ENCODE measurements around the gene RNF207.

The RNF207 gene

DNA sequence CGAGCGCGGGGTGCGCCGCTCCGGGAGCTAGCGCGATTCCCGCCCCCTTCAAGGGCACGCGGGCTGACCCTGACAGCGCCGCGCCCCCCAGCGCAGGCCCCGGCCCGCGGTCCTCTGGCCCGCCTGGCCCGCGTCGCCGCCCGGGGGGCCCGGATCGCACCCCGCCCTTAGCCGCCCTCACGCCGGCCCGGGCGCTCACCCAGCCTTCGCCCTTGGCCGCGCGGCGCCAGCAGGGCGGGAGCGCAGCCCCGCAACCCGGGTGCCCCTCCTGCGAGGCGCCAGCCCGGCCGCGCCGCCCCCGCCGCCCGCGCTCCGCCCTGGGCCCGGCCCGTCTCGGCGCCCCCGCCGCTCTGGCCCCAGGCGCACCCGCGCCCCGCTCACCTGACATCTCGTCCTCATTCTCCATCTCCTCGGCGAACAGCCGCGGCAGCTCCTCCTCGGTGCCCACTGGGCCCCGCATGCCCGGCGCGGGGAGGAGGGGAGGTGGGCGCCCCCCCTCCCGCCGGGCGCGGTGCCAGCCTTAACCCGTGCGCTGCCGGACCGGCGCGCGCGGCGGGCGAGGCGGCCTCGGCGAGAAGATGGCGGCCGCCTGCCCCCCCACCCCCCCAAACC is 26.2 kb upstream of the RNF207 start:
- TF ChIP-seq GATA1 (IDR thresholded peaks at IDR 0.05; ENCODE audit: low read depth, low read length) (no peak), POLR2A (IDR thresholded peaks at IDR 0.05; ENCODE audit: low read length) (no peak)

GRCh38 chr1:6180268-6180706 is 25.6 kb upstream of the RNF207 start, which contains the start of gene CHD5:
Gene CHD5, minus strand, starts transcription at chr1:6180321. Its CDS starts 298 bp downstream, at chr1:6180023.
- TF ChIP-seq POLR2A (IDR thresholded peaks at IDR 0.05; ENCODE audit: low read length) (no peak), GATA1 (IDR thresholded peaks at IDR 0.05; ENCODE audit: low read depth, low read length) (no peak)
- no peak for DNase-seq

More for the DNA sequence above, 26.2 kb upstream of the RNF207 start:
- no peak for DNase-seq

DNA sequence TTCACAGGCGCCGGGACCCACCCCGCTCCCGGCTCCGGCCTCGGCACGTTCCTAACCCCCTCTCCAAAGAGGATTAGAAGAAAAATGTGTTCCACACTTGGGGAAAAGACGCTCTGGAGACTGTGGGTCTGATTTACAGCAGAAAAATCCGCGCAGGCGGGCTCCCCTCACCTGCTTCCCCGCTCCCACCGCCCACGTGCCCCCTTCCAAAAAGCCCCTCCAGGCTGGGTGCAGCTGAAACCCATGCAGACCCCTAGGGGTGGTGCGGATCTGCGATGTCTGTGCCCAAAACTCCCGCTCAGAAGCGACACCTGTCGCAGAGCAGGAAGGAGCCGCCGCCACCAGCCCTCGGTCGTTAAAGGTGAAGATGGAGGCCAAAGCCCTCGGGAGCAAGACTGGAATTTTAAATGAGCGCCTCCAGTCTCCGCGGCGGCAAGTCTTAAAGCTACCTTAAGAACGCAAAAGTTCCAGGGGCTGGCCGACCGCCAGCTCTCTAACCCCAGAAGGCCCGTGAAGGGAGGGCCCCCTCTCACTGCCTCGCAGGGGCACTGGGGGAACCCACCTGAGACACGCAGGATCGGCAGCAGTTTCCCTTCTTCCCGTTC is 25.1 kb upstream of the RNF207 start:
- DNase-seq = no peak

DNA sequence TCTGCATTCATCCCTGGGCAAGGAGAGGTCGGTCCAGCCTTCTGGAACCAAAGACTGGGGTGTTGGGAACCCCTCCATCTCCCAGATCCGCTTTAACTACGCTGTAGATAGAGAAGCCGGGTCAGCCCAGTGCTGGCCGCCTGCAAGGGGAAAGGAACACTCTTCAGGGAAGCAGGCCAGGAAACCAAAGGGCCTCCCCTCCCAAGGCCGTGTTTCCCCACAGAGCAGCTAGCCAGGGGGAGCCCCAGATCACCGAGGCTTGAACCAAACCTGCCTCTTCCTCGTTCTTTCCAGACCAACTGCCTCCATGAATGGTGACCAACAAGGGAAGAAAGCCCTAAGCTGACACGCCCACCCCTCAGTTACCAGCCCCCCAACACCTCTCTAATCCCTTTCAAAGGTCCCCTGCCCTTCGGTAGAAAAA is 24.6 kb upstream of the RNF207 start:
- DNase-seq = no peak
- TF ChIP-seq POLR2A (IDR thresholded peaks at IDR 0.05; ENCODE audit: low read length) (no peak), GATA1 (IDR thresholded peaks at IDR 0.05; ENCODE audit: low read depth, low read length) (no peak)

More for the DNA sequence above, 25.1 kb upstream of the RNF207 start:
- TF ChIP-seq GATA1 (IDR thresholded peaks at IDR 0.05; ENCODE audit: low read depth, low read length) (no peak), POLR2A (IDR thresholded peaks at IDR 0.05; ENCODE audit: low read length) (no peak)

DNA sequence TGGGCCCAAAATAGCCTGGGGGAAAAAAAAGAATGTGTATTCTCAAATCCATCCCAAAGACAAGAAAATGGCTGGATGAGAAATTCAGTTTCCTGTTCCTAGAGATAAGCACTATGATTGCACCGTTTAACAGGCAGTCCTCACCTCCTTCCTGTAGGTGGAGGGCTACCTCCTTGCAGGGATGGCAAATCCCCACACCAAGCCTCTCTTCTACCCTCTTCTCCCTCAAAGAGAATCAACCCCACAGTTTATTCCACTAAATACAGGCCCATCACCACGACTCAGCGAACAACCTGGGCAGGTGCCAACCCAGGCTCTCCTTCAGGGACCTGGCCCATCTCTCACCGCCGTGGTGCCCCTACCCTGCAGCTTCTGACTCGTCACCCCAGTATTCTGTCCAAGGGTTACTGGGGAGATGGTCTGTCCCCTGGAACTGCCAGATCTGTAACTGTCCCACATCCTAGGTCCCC is 22.4 kb upstream of the RNF207 start:
- TF ChIP-seq GATA1 (IDR thresholded peaks at IDR 0.05; ENCODE audit: low read depth, low read length) = no peak

DNA sequence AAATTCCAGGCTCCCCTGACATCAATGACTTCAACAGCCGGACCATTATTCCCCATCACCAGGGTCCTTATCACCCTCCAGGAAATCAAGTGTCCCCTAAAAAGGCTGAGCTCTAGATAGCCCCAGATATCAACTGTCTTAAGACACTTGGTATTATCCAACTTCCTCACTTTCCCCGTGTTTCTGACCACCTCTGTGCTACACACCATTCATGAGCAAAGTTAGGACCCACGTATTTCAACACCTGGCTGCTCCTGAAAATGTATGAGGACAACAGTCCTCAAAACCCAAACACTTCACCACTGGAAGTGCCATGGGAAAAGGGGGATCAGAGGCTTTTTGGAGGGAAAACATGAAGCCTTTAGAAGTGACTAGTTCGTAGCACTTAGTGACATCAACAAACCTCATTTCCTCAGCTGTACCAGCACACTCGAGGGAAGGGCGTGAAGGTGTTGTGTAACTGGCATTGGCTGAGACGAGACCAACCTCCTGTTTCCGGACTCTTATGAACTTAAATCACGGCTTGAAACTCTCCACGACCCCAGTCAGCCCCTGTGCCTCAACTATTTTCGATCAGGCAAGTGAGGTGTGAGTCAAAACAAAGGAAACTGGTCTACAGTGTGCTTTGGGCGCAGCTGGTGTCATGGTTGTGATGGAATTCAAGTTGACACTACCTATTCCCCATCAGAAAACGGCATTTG is 21.7 kb upstream of the RNF207 start:
- DNase-seq = no peak
- TF ChIP-seq GATA1 (IDR thresholded peaks at IDR 0.05; ENCODE audit: low read depth, low read length) (no peak), POLR2A (IDR thresholded peaks at IDR 0.05; ENCODE audit: low read length) (peak; percentile 15)

More for the DNA sequence above, 22.4 kb upstream of the RNF207 start:
- DNase-seq = peak in 1 of 2 experiments; percentile 18

DNA sequence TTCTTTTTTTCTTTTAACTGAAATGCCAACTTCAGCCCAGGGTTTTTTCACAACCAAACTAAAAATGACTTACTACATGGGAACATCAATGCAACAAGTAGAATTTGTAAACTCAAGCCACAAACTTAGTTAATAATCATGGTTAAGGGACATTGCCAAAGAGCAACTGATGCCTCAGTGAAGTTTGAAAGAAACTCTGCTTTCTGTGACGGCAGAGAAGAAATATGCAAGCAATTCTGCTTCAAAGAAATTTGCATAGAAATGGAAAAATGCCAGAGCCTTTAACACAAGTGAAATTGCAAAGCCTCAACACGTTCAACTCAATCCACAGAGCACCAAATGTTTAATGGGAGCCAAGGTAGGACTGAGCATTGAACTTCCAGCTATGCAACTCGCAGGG is 20.8 kb upstream of the RNF207 start:
- TF ChIP-seq GATA1 (IDR thresholded peaks at IDR 0.05; ENCODE audit: low read depth, low read length) (no peak), POLR2A (IDR thresholded peaks at IDR 0.05; ENCODE audit: low read length) (no peak)
- no peak for DNase-seq

GRCh38 chr1:6185635-6186382 is 20.1 kb upstream of the RNF207 start:
- peak; percentile 42 to 54 for DNase-seq

GRCh38 chr1:6188466-6188865 is 17.5 kb upstream of the RNF207 start:
- TF ChIP-seq POLR2A (IDR thresholded peaks at IDR 0.05; ENCODE audit: low read length) (no peak), GATA1 (IDR thresholded peaks at IDR 0.05; ENCODE audit: low read depth, low read length) (no peak)

More at GRCh38 chr1:6185635-6186382, 20.1 kb upstream of the RNF207 start:
- TF ChIP-seq POLR2A (IDR thresholded peaks at IDR 0.05; ENCODE audit: low read length) (no peak), GATA1 (IDR thresholded peaks at IDR 0.05; ENCODE audit: low read depth, low read length) (no peak)

DNA sequence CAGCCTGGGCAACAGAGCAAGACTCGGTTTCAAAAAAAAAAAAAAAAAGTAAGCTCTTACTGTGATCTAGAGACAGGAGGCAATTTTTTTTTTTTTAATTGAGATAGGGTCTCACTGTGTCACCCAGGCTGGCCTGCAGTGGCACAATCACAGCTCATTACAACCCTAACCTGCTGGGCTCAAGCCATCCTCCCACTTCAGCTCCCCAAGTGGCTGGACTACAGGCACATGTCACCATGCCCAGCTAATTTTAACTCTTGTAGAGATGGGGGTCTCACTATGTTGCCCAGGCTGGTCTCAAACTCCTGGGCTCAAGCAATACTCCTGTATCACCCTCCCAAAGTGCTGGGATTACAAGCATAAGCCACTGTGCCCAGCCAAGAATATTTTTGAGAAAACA is 14.0 kb upstream of the RNF207 start:
- no peak for DNase-seq
- TF ChIP-seq GATA1 (IDR thresholded peaks at IDR 0.05; ENCODE audit: low read depth, low read length) = no peak
- no peak for TF ChIP-seq POLR2A (IDR thresholded peaks at IDR 0.05; ENCODE audit: low read length)

More at GRCh38 chr1:6188466-6188865, 17.5 kb upstream of the RNF207 start:
- no peak for DNase-seq

GRCh38 chr1:6197746-6198427 is 8.0 kb upstream of the RNF207 start:
- DNase-seq = no peak
- TF ChIP-seq POLR2A (IDR thresholded peaks at IDR 0.05; ENCODE audit: low read length) (no peak), GATA1 (IDR thresholded peaks at IDR 0.05; ENCODE audit: low read depth, low read length) (no peak)

DNA sequence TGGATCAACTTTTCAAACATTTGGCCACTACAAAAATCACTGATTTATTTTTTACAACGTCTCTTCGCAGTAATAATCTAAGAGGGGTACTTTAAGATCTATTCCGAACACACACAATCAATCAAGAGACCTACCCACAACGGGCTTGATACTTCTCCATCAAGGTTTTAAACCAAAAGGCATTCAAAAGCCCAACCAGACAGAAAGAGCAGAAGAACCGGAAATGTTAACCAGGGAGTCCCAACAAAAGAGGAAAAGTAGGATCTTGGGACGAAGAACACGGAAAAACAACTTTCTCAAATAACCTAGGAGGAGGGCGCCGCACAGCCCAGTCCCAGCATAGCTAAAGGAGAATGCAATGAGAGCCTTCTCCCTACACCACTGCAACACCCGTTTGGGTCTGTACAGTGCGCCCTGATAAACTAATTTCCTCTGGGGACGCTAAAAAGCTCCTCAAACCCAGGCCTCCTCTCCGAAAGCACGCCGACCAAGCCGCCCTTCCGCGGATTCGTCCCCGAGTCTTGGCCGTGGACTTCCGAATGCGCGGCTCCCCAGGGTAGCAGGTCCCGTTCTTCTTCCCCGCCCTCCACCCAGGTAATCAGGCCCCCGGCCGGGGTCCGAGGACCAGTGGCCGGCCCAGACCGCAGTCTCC is 7.1 kb upstream of the RNF207 start:
- TF ChIP-seq GATA1 (IDR thresholded peaks at IDR 0.05; ENCODE audit: low read depth, low read length) = no peak
- no peak for TF ChIP-seq POLR2A (IDR thresholded peaks at IDR 0.05; ENCODE audit: low read length)
- DNase-seq = peak; percentile 68 to 72
